ENCODE measurements around the gene PGM3.

DNA sequence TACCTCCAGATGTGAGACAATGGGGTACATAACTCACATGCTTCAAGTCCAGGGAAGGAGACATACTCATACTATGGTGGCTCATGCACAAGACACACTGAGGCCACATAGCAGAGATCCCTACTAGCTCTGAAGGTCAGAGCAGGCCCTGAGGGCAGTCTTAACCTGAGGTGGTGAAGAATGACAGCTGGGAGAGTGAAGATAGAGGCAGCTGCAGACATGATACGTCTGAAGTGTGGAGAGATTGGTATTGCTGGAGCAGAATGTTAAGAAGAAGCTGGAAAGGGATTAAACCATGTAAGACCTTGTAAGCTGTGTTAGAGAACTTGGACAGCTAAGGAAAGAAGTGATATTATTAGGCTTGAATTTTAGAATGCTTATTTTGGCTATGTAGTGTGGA is 32.9 kb downstream of the PGM3 start:
- TF ChIP-seq, protein P1, sequence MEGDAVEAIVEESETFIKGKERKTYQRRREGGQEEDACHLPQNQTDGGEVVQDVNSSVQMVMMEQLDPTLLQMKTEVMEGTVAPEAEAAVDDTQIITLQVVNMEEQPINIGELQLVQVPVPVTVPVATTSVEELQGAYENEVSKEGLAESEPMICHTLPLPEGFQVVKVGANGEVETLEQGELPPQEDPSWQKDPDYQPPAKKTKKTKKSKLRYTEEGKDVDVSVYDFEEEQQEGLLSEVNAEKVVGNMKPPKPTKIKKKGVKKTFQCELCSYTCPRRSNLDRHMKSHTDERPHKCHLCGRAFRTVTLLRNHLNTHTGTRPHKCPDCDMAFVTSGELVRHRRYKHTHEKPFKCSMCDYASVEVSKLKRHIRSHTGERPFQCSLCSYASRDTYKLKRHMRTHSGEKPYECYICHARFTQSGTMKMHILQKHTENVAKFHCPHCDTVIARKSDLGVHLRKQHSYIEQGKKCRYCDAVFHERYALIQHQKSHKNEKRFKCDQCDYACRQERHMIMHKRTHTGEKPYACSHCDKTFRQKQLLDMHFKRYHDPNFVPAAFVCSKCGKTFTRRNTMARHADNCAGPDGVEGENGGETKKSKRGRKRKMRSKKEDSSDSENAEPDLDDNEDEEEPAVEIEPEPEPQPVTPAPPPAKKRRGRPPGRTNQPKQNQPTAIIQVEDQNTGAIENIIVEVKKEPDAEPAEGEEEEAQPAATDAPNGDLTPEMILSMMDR (IDR thresholded peaks at IDR 0.05; ENCODE audit: low read depth, low read length) = no peak
- no peak for TF ChIP-seq EZH2phosphoT487 (IDR thresholded peaks at IDR 0.05; ENCODE audit: low read depth)
